Measurements from ENCODE around the gene LRRD1. TPM values are rescaled to one million over a fixed set of nuclear protein-coding genes. Genes with fewer than 3 reads are reported as not detected.

Gene LRRD1
- total and polyA plus RNA-seq, 2 of the 8 experiments (the other 6 are each of a cell fraction or from before 2014, with no cell fraction given): not detected

- H2BK20ac ChIP-seq (ENCODE audit: low read length): no peak overlapping the region
- no peaks in the 10 kb centered on the region for H3K9me3 ChIP-seq (ENCODE audit: insufficient read depth in 2 of 2, low read depth in 1 of 2, low read length in 1 of 2)
- H3K4me2 ChIP-seq (ENCODE audit: insufficient read depth in 1 of 2, low read depth in 2 of 2, low read length in 2 of 2): no peak overlapping the region
- no peaks in the 10 kb centered on the region for H3K23me2 ChIP-seq (ENCODE audit: low read depth, low read length)
- H2AK5ac ChIP-seq (ENCODE audit: low read depth, low read length): no peak overlapping the region
- H2BK120ac ChIP-seq (replicated peaks; ENCODE audit: low read depth, low read length): no peak overlapping the region
- no peak overlapping the region for H3K4ac ChIP-seq (replicated peaks; ENCODE audit: insufficient read length, low read depth, low read length)
- no peak overlapping the region for H3K56ac ChIP-seq (replicated peaks; ENCODE audit: insufficient read length, low read depth, low read length)
- H3K9ac ChIP-seq (replicated peaks in 1 of 4; ENCODE audit: extremely low read depth in 1 of 4, low read depth in 3 of 4, low read length in 3 of 4): no peak overlapping the region
- no peak overlapping the region for H3K27ac ChIP-seq (ENCODE audit: low read depth, low read length)
- H3K14ac ChIP-seq (ENCODE audit: insufficient read length): no peak overlapping the region
- no peak overlapping the region for H3K4me3 ChIP-seq (ENCODE audit: extremely low read depth in 1 of 4, insufficient read depth in 2 of 4, low read depth in 3 of 4, low read length in 4 of 4)
- FAIRE-seq (no peak), DNase-seq (ENCODE audit: low read depth in 1 of 2, low spot score in 2 of 2) (no peak)
- ChIA-PET CTCF (ENCODE audit: partially characterized antibody) (interaction anchor here (0.6 kb wide), 1 partner anchor 15 kb away, joined by 4 read pairs; no protein-coding TSS in a partner anchor), POLR2A (ENCODE audit: partially characterized antibody) (interaction anchor here (0.6 kb wide), 1 partner anchor 42 kb away, joined by 3 read pairs; no protein-coding TSS in a partner anchor)
- H2BK5ac ChIP-seq (ENCODE audit: low read depth, low read length): no peak overlapping the region
- H3K79me2 ChIP-seq (ENCODE audit: control insufficient read depth in 1 of 2, insufficient read depth in 2 of 2, low read length in 2 of 2): no peaks in the 10 kb centered on the region
- H2BK15ac ChIP-seq (ENCODE audit: low read length): no peak overlapping the region
- H3K23ac ChIP-seq (ENCODE audit: insufficient read length): no peak overlapping the region
- H4K91ac ChIP-seq (replicated peaks; ENCODE audit: insufficient read length, low read length): no peak overlapping the region
- H3K79me1 ChIP-seq (ENCODE audit: low read depth, low read length): no peaks in the 10 kb centered on the region
- H4K5ac ChIP-seq (ENCODE audit: insufficient read length, low read depth, low read length): no peak overlapping the region
- no peak overlapping the region for H4K8ac ChIP-seq (ENCODE audit: extremely low read depth, insufficient read depth, low read length)
- peaks cover 6 to 72% (median 24%) of the 10 kb centered on the region in 4 experiments for H3K36me3 ChIP-seq (ENCODE audit: control insufficient read depth in 2 of 4, insufficient read depth in 4 of 4, low read length in 3 of 4)
- H3K4me1 ChIP-seq (replicated peaks in 1 of 4; ENCODE audit: control insufficient read depth in 3 of 4, insufficient read depth in 4 of 4, low read length in 3 of 4): no peaks in the 10 kb centered on the region
- no peak for TF ChIP-seq TCF12 (IDR thresholded peaks at IDR 0.05; ENCODE audit: low read depth, low read length)
- no peak for TF ChIP-seq EP300 (IDR thresholded peaks at IDR 0.05; ENCODE audit: borderline replicate concordance in 1 of 2, low read depth in 2 of 2, low read length in 2 of 2)
- TF ChIP-seq SIN3A (conservative IDR thresholded peaks at IDR 0.05 in 1 of 2, IDR thresholded peaks at IDR 0.05 in 1 of 2; ENCODE audit: low read depth in 1 of 2, low read length in 2 of 2): no peak
- TF ChIP-seq SRF (IDR thresholded peaks at IDR 0.05; ENCODE audit: low read depth, low read length): no peak
- no peak for TF ChIP-seq TAF7 (optimal IDR thresholded peaks at IDR 0.05; ENCODE audit: borderline replicate concordance, low read depth, low read length)
- TF ChIP-seq SUZ12 (IDR thresholded peaks at IDR 0.05; ENCODE audit: low read length): no peak
- no peak for TF ChIP-seq ATF3 (IDR thresholded peaks at IDR 0.05; ENCODE audit: insufficient read depth, low read depth, low read length)
- no peak for TF ChIP-seq JUND (IDR thresholded peaks at IDR 0.05; ENCODE audit: low read length)
- no peak for TF ChIP-seq CHD1 (IDR thresholded peaks at IDR 0.05; ENCODE audit: low read depth, low read length)
- no peak for TF ChIP-seq CEBPB (IDR thresholded peaks at IDR 0.05; ENCODE audit: low read depth, low read length)
- no peak for TF ChIP-seq SP1 (IDR thresholded peaks at IDR 0.05; ENCODE audit: low read depth, low read length)
- no peak for TF ChIP-seq EGR1 (IDR thresholded peaks at IDR 0.05; ENCODE audit: borderline replicate concordance, low read depth, low read length)
- TF ChIP-seq SP4 (IDR thresholded peaks at IDR 0.05; ENCODE audit: low read length): no peak
- TF ChIP-seq RBBP5 (IDR thresholded peaks at IDR 0.05; ENCODE audit: borderline replicate concordance, low read depth, low read length): no peak
- no peaks in the 10 kb centered on the region for H4K20me1 ChIP-seq (replicated peaks in 1 of 2; ENCODE audit: control insufficient read depth in 1 of 2, insufficient read depth in 2 of 2, low read length in 2 of 2)
- WGBS, 2 experiments (ENCODE audit: extremely low coverage in 1 of 2, insufficient coverage in 1 of 2, insufficient read length in 1 of 2, insufficient replicate concordance in 2 of 2, low coverage in 1 of 2, low lambda C conversion rate in 2 of 2, missing lambda C conversion rate in 1 of 2): 94% methylated on average over 3 of the region's 3 CpGs; no CpG with 5 or more reads in 1 of the 2 experiments
- no peaks in the 10 kb centered on the region for H3K27me3 ChIP-seq (replicated peaks in 1 of 4; ENCODE audit: control insufficient read depth in 3 of 4, extremely low read depth in 1 of 4, insufficient read depth in 3 of 4, low read length in 3 of 4)
- H3K18ac ChIP-seq (ENCODE audit: extremely low read depth, low read length): no peak overlapping the region
- H2BK12ac ChIP-seq (ENCODE audit: low read depth, low read length): no peak overlapping the region
- no peak overlapping the region for H2AFZ ChIP-seq (ENCODE audit: low read length)
Measured at GRCh38 chr7:92221766-92222165, 42.8 kb upstream of the LRRD1 start.
